HCT116 (cell line): ENCODE measurements around the gene AGAP1. TPM values are rescaled to one million over a fixed set of nuclear protein-coding genes. Genes with fewer than 3 reads are reported as not detected.

Experiments used
- ATAC-seq: fragments of 200-7000 bp; cut with Tn5 transposase; 2 replicates; pipeline ENCODE4 v1.9.1; 2020; ENCODE audit warnings: mild to moderate bottlenecking, moderate library complexity
- BruUV-seq: library from RNA; stranded (reverse); fragments of 400-500 nt; replicated peaks from 2 replicates; lab custom pipeline; 2021; lab: Mats Ljungman, UMichigan
- CTCF ChIA-PET: fragments of 300-600 bp; sonication (Branson Sonifier 250); formaldehyde crosslinking; loops from one replicate; lab custom pipeline; 2021; ENCODE audit warnings: antibody characterized with exemption; lab: Charles Lee
- POLR2A ChIA-PET: fragments of 300-600, 350-600 bp; sonication (Branson Sonifier 250); formaldehyde crosslinking; loops from one replicate; lab custom pipeline; 2021; ENCODE audit warnings: antibody characterized with exemption; lab: Charles Lee
- RAD21 ChIA-PET, 2 experiments: fragments of 300-600 bp; sonication (Branson Sonifier 250); formaldehyde crosslinking; loops; one replicate each; lab custom pipeline; 2023; ENCODE audit warnings: low total read pairs in 2 of 2; ENCODE audit not compliant: uncharacterized antibody in 2 of 2, unreplicated experiment in 2 of 2, low non-redundant PET in 1 of 2; lab: Charles Lee
- DNase-seq: peaks from one replicate; pipeline ENCODE4 v3.0.0-alpha.2; 2010; ENCODE audit warnings: low read depth, low spot score
- H2AFZ ChIP-seq: fragments of 200-600 bp; shearing (Covaris generic), sonication (generic); 2 replicates; pipeline ENCODE4 v1.6.1; 2017; ENCODE audit warnings: low read depth, mixed run types, mixed read lengths, antibody characterized with exemption, low read length; ENCODE audit not compliant: poor library complexity, severe bottlenecking
- H3K27ac ChIP-seq: 2 replicates; pipeline ENCODE4 v1.5.1; 2012; ENCODE audit warnings: low read depth, low read length
- H3K27me3 ChIP-seq: fragments of 200-600 bp; sonication (generic); 2 replicates; pipeline ENCODE4 v1.6.1; 2016; ENCODE audit warnings: mixed run types, low read length, mixed read lengths; ENCODE audit not compliant: insufficient read depth
- H3K36me3 ChIP-seq, 2 experiments: fragments of 200-500 bp in 1 of 2; fragments of 200-600 bp in 1 of 2; sonication (Bioruptor generic) in 1 of 2; sonication (generic) in 1 of 2; 2 replicates each; pipeline versions ENCODE4 v1.5.1 to v1.6.1; 2014 to 2016; ENCODE audit warnings: low read length in 2 of 2, inconsistent platforms in 1 of 2, mixed read lengths in 1 of 2, mixed run types in 1 of 2; ENCODE audit not compliant: insufficient read depth in 2 of 2, control insufficient read depth in 1 of 2
- H3K4me1 ChIP-seq, 2 experiments: fragments of 200-600 bp in 1 of 2; sonication (generic) in 1 of 2; 2 replicates each; pipeline versions ENCODE4 v1.5.1 to v1.6.1; 2012 to 2017; ENCODE audit warnings: low read length in 2 of 2, inconsistent platforms in 1 of 2, mild to moderate bottlenecking in 1 of 2, mixed read lengths in 1 of 2, mixed run types in 1 of 2, moderate library complexity in 1 of 2; ENCODE audit not compliant: insufficient read depth in 2 of 2, control insufficient read depth in 1 of 2
- H3K4me2 ChIP-seq: fragments of 200-600 bp; sonication (generic); 2 replicates; pipeline ENCODE4 v1.6.1; 2017; ENCODE audit warnings: mixed run types, low read length, mixed read lengths
- H3K4me3 ChIP-seq, 2 experiments: fragments of 200-600 bp in 1 of 2; sonication (generic) in 1 of 2; replicated peaks in 1 of 2; 2 replicates each; pipeline ENCODE4 v1.5.1; 2011 to 2016; ENCODE audit warnings: low read length in 2 of 2, control low read depth in 1 of 2, low read depth in 1 of 2, mild to moderate bottlenecking in 1 of 2, mixed read lengths in 1 of 2, mixed run types in 1 of 2
- H3K79me2 ChIP-seq: fragments of 200-600 bp; sonication (generic); 2 replicates; pipeline ENCODE4 v1.6.1; 2017; ENCODE audit warnings: mild to moderate bottlenecking, mixed run types, low read length, moderate library complexity, mixed read lengths; ENCODE audit not compliant: insufficient read depth
- H3K9ac ChIP-seq: fragments of 200-600 bp; sonication (generic); 2 replicates; pipeline ENCODE4 v1.6.1; 2016; ENCODE audit warnings: low read length, mixed read lengths
- H3K9me2 ChIP-seq: fragments of 200-600 bp; sonication (generic), shearing (Covaris generic); 2 replicates; pipeline ENCODE4 v1.6.1; 2017; ENCODE audit warnings: mixed run types, mild to moderate bottlenecking, moderate library complexity; ENCODE audit not compliant: insufficient read depth
- H3K9me3 ChIP-seq, 2 experiments: fragments of 200-500 bp in 1 of 2; fragments of 200-600 bp in 1 of 2; sonication (Bioruptor generic) in 1 of 2; sonication (generic) in 1 of 2; 2 replicates each; pipeline ENCODE4 v1.6.1; 2014 to 2017; ENCODE audit warnings: low read length in 2 of 2, mixed read lengths in 2 of 2, inconsistent platforms in 1 of 2, low read depth in 1 of 2, mild to moderate bottlenecking in 1 of 2, mixed run types in 1 of 2, moderate library complexity in 1 of 2; ENCODE audit not compliant: control insufficient read depth in 1 of 2, insufficient read depth in 1 of 2
- H4K20me1 ChIP-seq: fragments of 200-600 bp; sonication (generic), shearing (Covaris generic); 2 replicates; pipeline ENCODE4 v1.6.1; 2017; ENCODE audit warnings: mixed run types, mild to moderate bottlenecking, moderate library complexity; ENCODE audit not compliant: insufficient read depth
- CTCF ChIP-seq, 3 experiments: fragments of 200-600 bp in 1 of 3; sonication (generic) in 1 of 3; IDR thresholded peaks in 2 of 3; conservative IDR thresholded peaks in 1 of 3; 2 replicates each; pipeline ENCODE4 v1.5.1; 2012 to 2017; ENCODE audit warnings: low read depth in 2 of 3, low read length in 2 of 3, antibody characterized with exemption in 1 of 3, borderline replicate concordance in 1 of 3, control low read depth in 1 of 3, mild to moderate bottlenecking in 1 of 3, mixed read lengths in 1 of 3, mixed run types in 1 of 3, moderate library complexity in 1 of 3; ENCODE audit not compliant: insufficient read depth in 1 of 3
- EZH2 ChIP-seq: fragments of 200-600 bp; sonication (generic); IDR thresholded peaks from 2 replicates; pipeline ENCODE4 v1.6.1; 2017; ENCODE audit warnings: antibody characterized with exemption, mixed run types
- FOSL1 ChIP-seq: IDR thresholded peaks from 2 replicates; pipeline ENCODE4 v1.6.1; 2012; ENCODE audit warnings: low read depth
- JUND ChIP-seq: IDR thresholded peaks from 2 replicates; pipeline ENCODE4 v1.6.1; 2012
- MAX ChIP-seq: IDR thresholded peaks from 2 replicates; pipeline ENCODE4 v1.6.1; 2012
- POLR2A ChIP-seq: IDR thresholded peaks from 2 replicates; pipeline ENCODE4 v1.7.0; 2011; ENCODE audit warnings: borderline replicate concordance; ENCODE audit not compliant: insufficient read depth, insufficient read length; ENCODE audit errors: extremely low read depth
- POLR2AphosphoS5 ChIP-seq: IDR thresholded peaks from 2 replicates; pipeline ENCODE4 v1.6.1; 2011; ENCODE audit warnings: mild to moderate bottlenecking, low read depth, low read length, moderate library complexity
- RAD21 ChIP-seq: IDR thresholded peaks from 2 replicates; pipeline ENCODE4 v1.6.1; 2012; ENCODE audit warnings: low read depth, mild to moderate bottlenecking
- SRF ChIP-seq: IDR thresholded peaks from 2 replicates; pipeline ENCODE4 v1.6.1; 2012; ENCODE audit warnings: low read depth
- YY1 ChIP-seq: IDR thresholded peaks from 2 replicates; pipeline ENCODE4 v1.6.1; 2011; ENCODE audit warnings: low read length, low read depth, moderate library complexity, mild to moderate bottlenecking; ENCODE audit not compliant: insufficient replicate concordance; ENCODE audit errors: extremely low read depth
- intact Hi-C: fragments of 100-400 bp; cut with micrococcal nuclease; formaldehyde crosslinking; loops from 2 replicates; pipeline ENCODE4 v1.10.0; 2022
- total RNA-seq: library from RNA; stranded (reverse); gene quantifications from one replicate; pipeline ENCODE4 v1.2.1, GENCODE V29; 2021; ENCODE audit not compliant: unreplicated experiment

Gene AGAP1
- total RNA-seq, 1 experiment from 2014 or later: 43.8 TPM

GRCh38 chr2:235940330-235940729 lies 446.5 kb downstream of the AGAP1 start:
- Histone ChIP-seq H3K4me3 (no peak overlapping the region), H3K4me1 (peaks cover 5 to 11% of the 10 kb centered on the region in 2 experiments; a peak in 2 of 4 replicates), H3K36me3 (peaks cover 0 to 11% of the 10 kb centered on the region in 2 experiments; a peak in 1 of 4 replicates), H3K9ac (no peak overlapping the region), H3K9me2 (no peaks in the 10 kb centered on the region), H3K9me3 (no peaks in the 10 kb centered on the region), H3K4me2 (no peak overlapping the region; the same call in 1 of the 2 replicates), H2AFZ (no peak overlapping the region), H4K20me1 (no peaks in the 10 kb centered on the region), H3K27me3 (no peaks in the 10 kb centered on the region), H3K27ac (no peak overlapping the region), H3K79me2 (no peaks in the 10 kb centered on the region)
- ATAC-seq (peak; percentile 87), DNase-seq (no peak)
- ChIA-PET RAD21 (no interaction called here), CTCF (no interaction called here), POLR2A (no interaction called here)
- no peak for TF ChIP-seq POLR2A
- 0 out of 2 replicates have a peak, but pooled peaks have one; percentile 6 for TF ChIP-seq FOSL1
- intact Hi-C loops: no loop called here
- no TSS peak for BruUV-seq

GRCh38 chr2:235944591-235944990 lies 450.7 kb downstream of the AGAP1 start:
- H3K27ac ChIP-seq: no peak overlapping the region
- H3K9ac ChIP-seq: no peak overlapping the region
- no peak overlapping the region for H3K4me3 ChIP-seq
- no peaks in the 10 kb centered on the region for H4K20me1 ChIP-seq
- RAD21 ChIA-PET: no interaction called here
- H3K9me3 ChIP-seq: no peaks in the 10 kb centered on the region
- peaks cover 5 to 11% of the 10 kb centered on the region in 2 experiments; a peak in 2 of 4 replicates for H3K4me1 ChIP-seq
- no TSS peak for BruUV-seq
- no peaks in the 10 kb centered on the region for H3K27me3 ChIP-seq
- H3K79me2 ChIP-seq: no peaks in the 10 kb centered on the region
- no peak overlapping the region for H3K4me2 ChIP-seq
- ATAC-seq: no peak
- CTCF ChIA-PET: no interaction called here
- H3K36me3 ChIP-seq: no peaks in the 10 kb centered on the region
- TF ChIP-seq JUND (no peak), MAX (no peak), POLR2AphosphoS5 (no peak), EZH2 (no peak), YY1 (no peak), RAD21 (no peak), CTCF (IDR thresholded peaks at IDR 0.05 in 2 of 3, conservative IDR thresholded peaks at IDR 0.05 in 1 of 3; ENCODE audit: borderline replicate concordance in 1 of 3, insufficient read depth in 1 of 3, low read depth in 2 of 3, low read length in 2 of 3) (no peak), SRF (no peak)
- TF ChIP-seq, all 23 proteins: peak for 0
- Histone ChIP-seq H3K9me2 (no peaks in the 10 kb centered on the region), H2AFZ (no peak overlapping the region)
- POLR2A ChIA-PET: no interaction called here
- intact Hi-C loops: no loop called here
- no peak for DNase-seq
